AG09319 (cell line): ENCODE measurements around the gene NRG3.
"Not testable (repeated sequence)": the region's sequence is repeated elsewhere in the genome, so short reads cannot be mapped to it uniquely, and the experiment has no call there.

Experiments
- DNase-seq: peaks from one replicate; pipeline ENCODE4 v3.0.0-alpha.2; 2010; ENCODE audit warnings: low read depth; ENCODE audit errors: extremely low read depth
- TF ChIP-seq, protein P1 (sequence below): IDR thresholded peaks from 2 replicates; pipeline ENCODE4 v1.5.1; 2011; ENCODE audit warnings: low read depth, mild to moderate bottlenecking, inconsistent platforms, low read length, moderate library complexity

Gene NRG3

GRCh38 chr10:82934947-82935346 lies 1060.0 kb downstream of the NRG3 start:
- TF ChIP-seq, protein P1, sequence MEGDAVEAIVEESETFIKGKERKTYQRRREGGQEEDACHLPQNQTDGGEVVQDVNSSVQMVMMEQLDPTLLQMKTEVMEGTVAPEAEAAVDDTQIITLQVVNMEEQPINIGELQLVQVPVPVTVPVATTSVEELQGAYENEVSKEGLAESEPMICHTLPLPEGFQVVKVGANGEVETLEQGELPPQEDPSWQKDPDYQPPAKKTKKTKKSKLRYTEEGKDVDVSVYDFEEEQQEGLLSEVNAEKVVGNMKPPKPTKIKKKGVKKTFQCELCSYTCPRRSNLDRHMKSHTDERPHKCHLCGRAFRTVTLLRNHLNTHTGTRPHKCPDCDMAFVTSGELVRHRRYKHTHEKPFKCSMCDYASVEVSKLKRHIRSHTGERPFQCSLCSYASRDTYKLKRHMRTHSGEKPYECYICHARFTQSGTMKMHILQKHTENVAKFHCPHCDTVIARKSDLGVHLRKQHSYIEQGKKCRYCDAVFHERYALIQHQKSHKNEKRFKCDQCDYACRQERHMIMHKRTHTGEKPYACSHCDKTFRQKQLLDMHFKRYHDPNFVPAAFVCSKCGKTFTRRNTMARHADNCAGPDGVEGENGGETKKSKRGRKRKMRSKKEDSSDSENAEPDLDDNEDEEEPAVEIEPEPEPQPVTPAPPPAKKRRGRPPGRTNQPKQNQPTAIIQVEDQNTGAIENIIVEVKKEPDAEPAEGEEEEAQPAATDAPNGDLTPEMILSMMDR: no peak
- DNase-seq: no peak

DNA sequence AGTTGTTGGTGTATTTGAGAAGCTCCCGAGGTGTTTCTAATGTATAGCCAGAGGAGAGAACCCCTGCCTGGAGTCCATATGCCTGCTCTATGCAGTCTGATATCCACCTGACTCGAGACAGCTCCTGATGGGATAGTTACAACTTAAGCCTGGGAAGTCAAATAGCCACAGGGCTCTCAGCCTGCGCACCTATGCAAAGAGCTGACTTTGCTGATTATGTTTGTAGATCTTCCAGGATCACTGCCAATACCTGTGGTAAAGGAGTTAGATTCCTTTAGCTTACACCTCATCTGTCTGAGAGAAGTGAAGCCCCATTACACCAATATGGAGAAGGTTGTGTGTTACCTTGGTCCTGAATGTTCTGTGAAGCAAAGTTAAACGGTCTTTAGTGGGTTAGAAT lies 1063.3 kb downstream of the NRG3 start:
- no peak for DNase-seq
- TF ChIP-seq, protein P1: no peak

DNA sequence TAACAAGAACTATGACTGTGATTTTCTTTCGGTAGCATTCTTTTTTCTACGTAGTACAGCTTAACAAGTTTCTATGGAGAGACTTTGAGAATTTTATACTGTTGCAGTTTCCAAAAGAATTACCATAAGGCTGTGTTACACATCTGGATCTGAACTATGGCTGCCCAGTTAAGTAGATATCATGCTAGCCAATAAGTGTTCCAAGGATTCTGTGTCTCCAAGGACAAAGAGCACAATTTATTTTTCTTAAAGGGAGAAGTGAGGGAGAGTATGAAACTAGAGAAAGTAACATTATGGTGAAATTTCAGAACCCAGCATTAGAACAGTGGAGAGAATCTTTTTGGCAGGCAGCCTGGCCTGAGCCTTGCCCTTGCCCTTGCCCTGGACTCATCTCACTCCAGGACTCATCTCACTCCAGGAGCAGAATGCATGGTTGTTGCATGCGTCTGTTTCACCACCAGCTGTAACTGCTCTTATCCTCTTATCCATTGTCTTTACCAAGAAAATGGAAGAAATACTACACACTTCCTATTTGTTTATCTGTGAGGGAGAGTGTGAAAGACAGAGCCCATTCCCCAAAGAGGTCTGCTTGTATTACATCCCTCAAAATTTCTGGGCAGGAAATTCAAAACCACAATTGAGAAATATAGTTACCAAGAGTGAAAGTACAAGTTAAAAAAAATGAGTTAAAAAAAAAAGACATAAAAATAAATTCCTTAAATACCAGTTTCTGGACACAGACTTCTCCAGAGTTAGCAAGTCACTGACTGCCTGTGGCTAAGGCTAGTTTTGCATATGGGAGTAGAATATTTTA lies 1067.5 kb downstream of the NRG3 start:
- DNase-seq: no peak
- TF ChIP-seq, protein P1: no peak

- TF ChIP-seq, protein P1: no peak
- DNase-seq: no peak
These were observed 1068.1 kb downstream of the NRG3 start for GRCh38 chr10:82943142-82943541.

GRCh38 chr10:82949816-82950575 lies 1075.0 kb downstream of the NRG3 start:
- TF ChIP-seq, protein P1: no peak
- no peak for DNase-seq

- TF ChIP-seq, protein P1: no peak
- DNase-seq: no peak
These were observed 1078.3 kb downstream of the NRG3 start for GRCh38 chr10:82953331-82953730.

DNA sequence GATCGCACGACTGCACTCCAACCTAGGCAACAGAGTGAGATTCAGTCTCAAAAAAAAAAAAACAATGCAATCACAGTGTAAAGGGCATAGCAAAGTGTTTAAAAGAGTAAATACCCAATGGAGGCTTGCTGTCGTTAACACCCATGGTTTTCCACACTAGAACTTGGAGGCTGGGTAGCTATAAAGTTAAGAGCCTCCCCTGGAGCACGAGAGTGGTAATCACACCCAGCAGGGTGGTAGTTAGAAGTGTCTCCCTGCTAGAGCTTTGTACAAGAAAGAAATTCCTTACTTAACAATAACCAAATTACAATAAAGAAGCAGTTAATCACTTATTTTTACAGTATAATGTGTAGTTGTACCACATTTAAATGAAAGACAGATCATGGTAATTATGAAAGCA lies 1078.9 kb downstream of the NRG3 start:
- DNase-seq: no peak
- TF ChIP-seq, protein P1: no peak

DNA sequence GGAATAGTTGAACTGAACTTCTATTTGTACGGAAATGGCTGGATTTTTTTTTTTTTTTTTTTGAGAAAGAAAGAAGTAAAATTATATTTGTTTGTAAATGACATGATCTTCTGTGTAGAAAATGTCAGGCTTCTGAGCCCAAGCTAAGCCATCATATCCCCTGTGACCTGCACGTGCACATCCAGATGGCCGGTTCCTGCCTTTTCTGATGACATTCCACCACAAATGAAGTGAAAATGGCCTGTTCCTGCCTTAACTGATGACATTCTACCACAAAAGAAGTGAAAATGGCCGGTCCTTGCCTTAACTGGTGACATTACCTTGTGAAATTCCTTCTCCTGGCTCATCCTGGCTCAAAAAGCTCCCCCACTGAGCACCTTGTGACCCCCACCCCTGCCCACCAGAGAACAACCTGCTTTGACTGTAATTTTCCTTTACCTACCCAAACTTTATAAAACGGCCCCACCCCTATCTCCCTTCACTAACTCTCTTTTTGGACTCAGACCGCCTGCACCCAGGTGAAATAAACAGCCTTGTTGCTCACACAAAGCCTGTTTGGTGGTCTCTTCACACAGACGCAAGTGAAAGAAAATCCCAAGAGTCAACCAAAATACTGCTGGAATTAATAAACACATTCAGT lies 1085.5 kb downstream of the NRG3 start:
- not testable (repeated sequence) for DNase-seq
